K562 (cell line): ENCODE measurements around the gene TBX6. TPM values are rescaled to one million over a fixed set of nuclear protein-coding genes. Genes with fewer than 3 reads are reported as not detected.

Experiments used
- HOMEZ ChIP-seq: fragments of 250-450 bp; sonication (Bioruptor Pico); IDR thresholded peaks from 2 replicates; pipeline ENCODE4 v1.4.0; 2020; ENCODE audit warnings: mild to moderate bottlenecking, moderate library complexity
- KLF6 ChIP-seq: fragments of 250-450 bp; sonication (Bioruptor Pico); IDR thresholded peaks from 2 replicates; pipeline ENCODE4 v1.4.0; 2020; ENCODE audit warnings: mild to moderate bottlenecking, moderate library complexity, borderline replicate concordance
- MYNN ChIP-seq, 2 experiments: sonication (generic); formaldehyde crosslinking in 1 of 2; IDR thresholded peaks; 2 replicates each; pipeline versions ENCODE4 v1.5.0 to v1.6.1; 2016 to 2020; ENCODE audit warnings: antibody characterized with exemption in 1 of 2, missing genetic modification reagents in 1 of 2
- PBX2 ChIP-seq, 2 experiments: IDR thresholded peaks in 1 of 2; conservative IDR thresholded peaks in 1 of 2; 2 replicates each; pipeline ENCODE4 v1.6.1; 2016; ENCODE audit warnings: low read depth in 2 of 2, mild to moderate bottlenecking in 1 of 2, missing compliant biosample characterization in 1 of 2, missing genetic modification characterization in 1 of 2, moderate library complexity in 1 of 2
- PHF20 ChIP-seq: fragments of 450-650 bp; IDR thresholded peaks from 2 replicates; pipeline ENCODE4 v1.6.1; 2018; ENCODE audit not compliant: partially characterized antibody
- POU5F1 ChIP-seq: fragments of 150-350 bp; IDR thresholded peaks from 2 replicates; pipeline ENCODE4 v1.6.1; 2014; ENCODE audit warnings: borderline replicate concordance, low read length, low read depth, mild to moderate bottlenecking; ENCODE audit not compliant: partially characterized antibody
- RERE ChIP-seq: sonication (generic); formaldehyde crosslinking; IDR thresholded peaks from 2 replicates; pipeline ENCODE4 v1.8.0; 2023; ENCODE audit warnings: missing genetic modification reagents, mild to moderate bottlenecking, borderline replicate concordance
- SRF ChIP-seq, 2 experiments: fragments of 250-450, 450-650 bp in 1 of 2; sonication (Bioruptor Pico) in 1 of 2; sonication (generic) in 1 of 2; formaldehyde crosslinking; IDR thresholded peaks; 2 replicates each; pipeline versions ENCODE4 v1.5.0 to v1.5.1; 2020 to 2022; ENCODE audit warnings: mild to moderate bottlenecking in 1 of 2, missing genetic modification reagents in 1 of 2
- TFAM ChIP-seq: fragments of 250-450 bp; sonication (Bioruptor Pico); conservative IDR thresholded peaks from 2 replicates; pipeline ENCODE4 v1.5.0; 2021; ENCODE audit warnings: mild to moderate bottlenecking, moderate library complexity
- UBTF ChIP-seq, 2 experiments: IDR thresholded peaks; 2 replicates each; pipeline ENCODE4 v1.6.1; 2012; ENCODE audit warnings: improper control_type of control experiment in 2 of 2, low read depth in 2 of 2, low read length in 2 of 2, borderline replicate concordance in 1 of 2
- ZBTB12 ChIP-seq: fragments of 250-450 bp; sonication (Bioruptor Pico); IDR thresholded peaks from 2 replicates; pipeline ENCODE4 v1.4.0; 2020
- polyA plus RNA-seq, 8 experiments: library from polyadenylated mRNA; depleted of rRNA in 4 of 8; stranded (reverse) in 5 of 8; unstranded in 3 of 8; fragments of >200 nt; fragmentation: Nextera tagmentation in 2 of 8; fragmentation: Illumina TruSeq in 1 of 8; extraction: Ambion mirVana in 2 of 8; extraction: Trizol in 1 of 8; gene quantifications; 2 replicates each; pipeline versions ENCODE4 v1.2.1 to v1.2.3, GENCODE V29; 2011 to 2014; ENCODE audit warnings: inconsistent platforms in 1 of 8, missing spikeins in 1 of 8
- total RNA-seq, 7 experiments: library from RNA; depleted of rRNA in 6 of 7; stranded (reverse); fragments of >200 nt in 6 of 7; fragmentation: Illumina TruSeq in 2 of 7; extraction: Trizol in 2 of 7; gene quantifications; 2 replicates each; pipeline versions ENCODE4 v1.2.1 to v1.2.3, GENCODE V29; 2011 to 2021; ENCODE audit warnings: low replicate concordance in 1 of 7

Gene TBX6
- total and polyA plus RNA-seq, 9 of the 15 experiments (the other 6 are each of a cell fraction or from before 2014, with no cell fraction given), result 0.07 to 0.58 (median 0.11) TPM; not detected in 2

- TF ChIP-seq UBTF (IDR thresholded peaks at IDR 0.05; ENCODE audit: borderline replicate concordance in 1 of 2, low read depth in 2 of 2, low read length in 2 of 2) (0 out of 4 replicates have a peak, but pooled peaks of 1 of the 2 experiments have one; percentile 18), PHF20 (peak; percentile 68), SRF (CRISPR knock-in tag; IDR thresholded peaks at IDR 0.05) (0 out of 4 replicates have a peak, but pooled peaks of 1 of the 2 experiments have one; percentile 70), TFAM (CRISPR knock-in tag) (no peak), PBX2 (CRISPR knock-in tag; IDR thresholded peaks at IDR 0.05; ENCODE audit: low read depth) (no peak), PBX2 (tag; conservative IDR thresholded peaks at IDR 0.05; ENCODE audit: low read depth) (no peak), KLF6 (CRISPR knock-in tag) (peak; percentile 98), ZBTB12 (CRISPR knock-in tag) (peak; percentile 84), RERE (no peak), MYNN (IDR thresholded peaks at IDR 0.05) (0 out of 2 replicates have a peak, but pooled peaks have one; percentile 8), MYNN (CRISPR knock-in tag; IDR thresholded peaks at IDR 0.05) (no peak), POU5F1 (no peak), HOMEZ (peak; percentile 87; the same call in 1 of the 2 replicates)
These were observed 768 bp upstream of the TBX6 start (continued) for GRCh38 chr16:30092373-30093010.
